Skin of body (tissue), 1 donor: Measurements from ENCODE around the gene ORM1. TPM values are rescaled to one million over a fixed set of nuclear protein-coding genes. Genes with fewer than 3 reads are reported as not detected.

Experiments
- total RNA-seq: library from RNA; depleted of rRNA; stranded (reverse); fragments of >200 nt; gene quantifications from one replicate; pipeline ENCODE4 v1.2.3, GENCODE V29; 2014

Gene ORM1
- total RNA-seq, 1 donor from 2014 or later = 4.8 TPM

Other genes with a start within 250 kb of the ORM1 start
- 0.30 TPM for gene AMBP, start 244.8 kb upstream of the ORM1 start, total RNA-seq
- 2.3 TPM for gene KIF12, start 223.8 kb upstream of the ORM1 start, total RNA-seq
- gene COL27A1, start 167.6 kb upstream of the ORM1 start, total RNA-seq = 31.1 TPM
- gene ORM2, start 6.8 kb downstream of the ORM1 start, total RNA-seq = 0.79 TPM
- gene AKNA, start 64.9 kb downstream of the ORM1 start, total RNA-seq = 12.8 TPM
- gene WHRN, start 182.4 kb downstream of the ORM1 start, total RNA-seq = 2.0 TPM